ENCODE data around the gene SFMBT1.
"Not testable (repeated sequence)": the region's sequence is repeated elsewhere in the genome, so short reads cannot be mapped to it uniquely, and the experiment has no call there.

SFMBT1 gene

GRCh38 chr3:53072653-53073552, 27.0 kb upstream of the SFMBT1 start:
- peak; percentile 96 to 97 for ATAC-seq

GRCh38 chr3:53071882-53072431, 26.1 kb upstream of the SFMBT1 start:
- no peak for ATAC-seq

GRCh38 chr3:53069422-53070068, 23.7 kb upstream of the SFMBT1 start:
- no peak for ATAC-seq

GRCh38 chr3:53068176-53068575, 22.3 kb upstream of the SFMBT1 start:
- ATAC-seq, result no peak

- no peak for ATAC-seq
Observed at GRCh38 chr3:53067567-53067966, 21.7 kb upstream of the SFMBT1 start.

- ATAC-seq, result no peak
Observed at GRCh38 chr3:53065841-53066480, 20.1 kb upstream of the SFMBT1 start.

- no peak for ATAC-seq
Observed at GRCh38 chr3:53062905-53063304, 17.0 kb upstream of the SFMBT1 start.

- ATAC-seq, result no peak
Observed at GRCh38 chr3:53056442-53056841, 10.6 kb upstream of the SFMBT1 start.

GRCh38 chr3:53054233-53054632, 8.4 kb upstream of the SFMBT1 start:
- ATAC-seq, result not testable (repeated sequence)

- no peak for ATAC-seq
Observed at GRCh38 chr3:53051929-53052328, 6.1 kb upstream of the SFMBT1 start.

- no peak for ATAC-seq
Observed at GRCh38 chr3:53049987-53050386, 4.1 kb upstream of the SFMBT1 start.

GRCh38 chr3:53046171-53047170, 598 bp upstream of the SFMBT1 start:
- peak; percentile 37 to 54 for ATAC-seq

GRCh38 chr3:53044711-53045517, 959 bp downstream of the SFMBT1 start:
- peak; percentile 34 to 37 for ATAC-seq

GRCh38 chr3:53044371-53044710, 1.5 kb downstream of the SFMBT1 start:
- ATAC-seq, result no peak

GRCh38 chr3:53043738-53044137, 2.1 kb downstream of the SFMBT1 start:
- no peak for ATAC-seq

GRCh38 chr3:53042651-53043050, 3.2 kb downstream of the SFMBT1 start:
- ATAC-seq, result no peak

- ATAC-seq, result peak in 1 of 2 donors; percentile 39
Observed at GRCh38 chr3:53040351-53040820, 5.5 kb downstream of the SFMBT1 start.

GRCh38 chr3:53039376-53039752, 6.5 kb downstream of the SFMBT1 start:
- ATAC-seq, result no peak

GRCh38 chr3:53038679-53039375, 7.0 kb downstream of the SFMBT1 start:
- peak in 1 of 2 donors; percentile 31 for ATAC-seq
